ENCODE measurements around the gene USP15.

DNA sequence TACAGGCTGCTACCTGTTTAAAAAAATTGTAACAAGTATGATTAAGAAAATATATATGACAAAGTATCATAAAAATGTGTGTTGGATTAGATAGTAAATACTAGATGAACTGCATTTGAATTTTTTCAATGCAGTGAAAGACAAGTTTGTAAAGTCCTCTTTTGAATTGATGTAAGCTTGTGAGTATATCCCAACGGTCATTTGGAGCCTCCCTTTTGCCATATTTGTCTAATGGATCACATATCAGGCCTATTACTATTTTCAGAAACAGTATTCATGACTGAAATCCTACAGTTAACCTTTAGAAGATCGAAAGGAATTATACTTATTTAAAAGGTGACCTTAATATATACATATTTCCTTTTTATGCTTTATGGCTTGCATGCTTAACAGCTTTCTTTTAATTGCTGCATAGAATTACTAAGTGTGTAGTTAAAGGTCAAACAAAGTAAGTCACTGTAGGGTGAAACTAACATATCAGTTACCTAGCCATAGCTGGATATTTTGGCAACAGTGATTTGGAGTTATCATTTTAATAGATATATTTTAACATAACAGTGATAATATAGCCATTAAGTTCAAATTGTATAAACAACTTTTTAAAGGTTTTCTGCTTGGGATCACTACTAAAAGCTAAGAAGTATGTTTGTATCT lies 53.6 kb downstream of the USP15 start:
- TF ChIP-seq, protein P1, sequence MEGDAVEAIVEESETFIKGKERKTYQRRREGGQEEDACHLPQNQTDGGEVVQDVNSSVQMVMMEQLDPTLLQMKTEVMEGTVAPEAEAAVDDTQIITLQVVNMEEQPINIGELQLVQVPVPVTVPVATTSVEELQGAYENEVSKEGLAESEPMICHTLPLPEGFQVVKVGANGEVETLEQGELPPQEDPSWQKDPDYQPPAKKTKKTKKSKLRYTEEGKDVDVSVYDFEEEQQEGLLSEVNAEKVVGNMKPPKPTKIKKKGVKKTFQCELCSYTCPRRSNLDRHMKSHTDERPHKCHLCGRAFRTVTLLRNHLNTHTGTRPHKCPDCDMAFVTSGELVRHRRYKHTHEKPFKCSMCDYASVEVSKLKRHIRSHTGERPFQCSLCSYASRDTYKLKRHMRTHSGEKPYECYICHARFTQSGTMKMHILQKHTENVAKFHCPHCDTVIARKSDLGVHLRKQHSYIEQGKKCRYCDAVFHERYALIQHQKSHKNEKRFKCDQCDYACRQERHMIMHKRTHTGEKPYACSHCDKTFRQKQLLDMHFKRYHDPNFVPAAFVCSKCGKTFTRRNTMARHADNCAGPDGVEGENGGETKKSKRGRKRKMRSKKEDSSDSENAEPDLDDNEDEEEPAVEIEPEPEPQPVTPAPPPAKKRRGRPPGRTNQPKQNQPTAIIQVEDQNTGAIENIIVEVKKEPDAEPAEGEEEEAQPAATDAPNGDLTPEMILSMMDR (IDR thresholded peaks at IDR 0.05; ENCODE audit: poor library complexity): no peak
- TF ChIP-seq EZH2 (IDR thresholded peaks at IDR 0.05; ENCODE audit: borderline replicate concordance): no peak
